Measurements from ENCODE around the gene TET3.

DNA sequence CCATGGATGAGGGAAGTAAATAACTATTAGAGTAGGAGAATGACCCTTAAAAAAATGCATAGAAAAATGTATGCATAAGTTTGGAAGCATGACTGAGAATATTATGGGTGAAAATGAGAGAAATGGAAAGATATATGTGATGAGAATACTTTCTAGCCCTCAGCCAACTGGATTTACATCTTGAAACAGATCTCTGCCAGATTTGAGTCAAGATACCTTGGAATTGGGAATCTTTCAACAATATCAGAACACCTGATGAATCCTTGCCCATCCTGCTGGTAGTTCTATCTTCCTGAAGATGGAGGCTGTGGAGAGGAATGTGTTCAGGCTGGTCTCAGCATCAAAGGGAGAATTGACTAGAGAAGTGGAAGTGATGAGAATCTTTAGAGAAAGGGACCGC is 5.8 kb downstream of the TET3 start:
- TF ChIP-seq POLR2A (IDR thresholded peaks at IDR 0.05; ENCODE audit: low read depth, low read length) (no peak), POLR2AphosphoS5 (IDR thresholded peaks at IDR 0.05; ENCODE audit: insufficient read depth, low read depth, low read length) (no peak)
- TF ChIP-seq, protein P1, sequence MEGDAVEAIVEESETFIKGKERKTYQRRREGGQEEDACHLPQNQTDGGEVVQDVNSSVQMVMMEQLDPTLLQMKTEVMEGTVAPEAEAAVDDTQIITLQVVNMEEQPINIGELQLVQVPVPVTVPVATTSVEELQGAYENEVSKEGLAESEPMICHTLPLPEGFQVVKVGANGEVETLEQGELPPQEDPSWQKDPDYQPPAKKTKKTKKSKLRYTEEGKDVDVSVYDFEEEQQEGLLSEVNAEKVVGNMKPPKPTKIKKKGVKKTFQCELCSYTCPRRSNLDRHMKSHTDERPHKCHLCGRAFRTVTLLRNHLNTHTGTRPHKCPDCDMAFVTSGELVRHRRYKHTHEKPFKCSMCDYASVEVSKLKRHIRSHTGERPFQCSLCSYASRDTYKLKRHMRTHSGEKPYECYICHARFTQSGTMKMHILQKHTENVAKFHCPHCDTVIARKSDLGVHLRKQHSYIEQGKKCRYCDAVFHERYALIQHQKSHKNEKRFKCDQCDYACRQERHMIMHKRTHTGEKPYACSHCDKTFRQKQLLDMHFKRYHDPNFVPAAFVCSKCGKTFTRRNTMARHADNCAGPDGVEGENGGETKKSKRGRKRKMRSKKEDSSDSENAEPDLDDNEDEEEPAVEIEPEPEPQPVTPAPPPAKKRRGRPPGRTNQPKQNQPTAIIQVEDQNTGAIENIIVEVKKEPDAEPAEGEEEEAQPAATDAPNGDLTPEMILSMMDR (IDR thresholded peaks at IDR 0.05; ENCODE audit: extremely low read depth in 1 of 2, insufficient read depth in 1 of 2, low read depth in 1 of 2, low read length in 2 of 2), result no peak

Data from endothelial cell of umbilical vein (primary cell).